Heart right ventricle (tissue), 16 donors: ENCODE data around the gene MED26. TPM values are rescaled to one million over a fixed set of nuclear protein-coding genes. Genes with fewer than 3 reads are reported as not detected.

Source experiments
- ATAC-seq, 8 donors: fragments of 200-7000 bp; cut with Tn5 transposase; one replicate each; pipeline ENCODE4 v1.9.1; 2020; ENCODE audit warnings: mild to moderate bottlenecking in 8 of 8, moderate library complexity in 8 of 8, moderate number of reproducible peaks in 1 of 8
- DNase-seq, 2 donors: peaks; one replicate each; pipeline ENCODE4 v3.0.0-alpha.2; 2020
- H3K27ac ChIP-seq, 10 donors: fragments of 200-600 bp; sonication (generic) in 2 of 10; one replicate each; pipeline versions ENCODE4 v1.5.0 to v1.8.0; 2020 to 2022; ENCODE audit warnings: mild to moderate bottlenecking in 3 of 10
- H3K27me3 ChIP-seq, 7 donors: fragments of 200-600 bp; one replicate each; pipeline ENCODE4 v1.8.0; 2021 to 2022; ENCODE audit warnings: mild to moderate bottlenecking in 2 of 7
- H3K36me3 ChIP-seq, 9 donors: fragments of 200-600 bp; sonication (generic) in 1 of 9; one replicate each; pipeline versions ENCODE4 v1.5.0 to v1.8.0; 2020 to 2022; ENCODE audit warnings: mild to moderate bottlenecking in 2 of 9
- H3K4me1 ChIP-seq, 9 donors: fragments of 200-600 bp; sonication (generic) in 1 of 9; one replicate each; pipeline versions ENCODE4 v1.5.0 to v1.8.0; 2020 to 2022; ENCODE audit warnings: mild to moderate bottlenecking in 4 of 9
- H3K4me3 ChIP-seq, 10 donors: fragments of 200-600 bp; sonication (generic) in 2 of 10; one replicate each; pipeline versions ENCODE4 v1.5.0 to v1.8.0; 2020 to 2022; ENCODE audit warnings: mild to moderate bottlenecking in 7 of 10, moderate library complexity in 2 of 10
- H3K9me3 ChIP-seq, 11 donors: fragments of 200-600 bp in 10 of 11; sonication (generic) in 2 of 11; one replicate each; pipeline versions ENCODE4 v1.5.0 to v1.8.0; 2013 to 2022; ENCODE audit warnings: mild to moderate bottlenecking in 2 of 11, control low read depth in 1 of 11, moderate library complexity in 1 of 11
- CTCF ChIP-seq, 9 donors: fragments of 200-600 bp; sonication (generic) in 2 of 9; IDR thresholded peaks; one replicate each; pipeline versions ENCODE4 v1.5.0 to v1.8.0; 2021 to 2022; ENCODE audit warnings: antibody characterized with exemption in 9 of 9, mild to moderate bottlenecking in 5 of 9, moderate library complexity in 1 of 9
- WGBS, 2 donors: extraction: QIAGEN DNeasy Blood & Tissue Kit; methylation state at CpG; one replicate each; pipeline ENCODE4 v1.1.7; 2013; ENCODE audit warnings: inconsistent platforms in 1 of 2; 5-methylcytosine and 5-hydroxymethylcytosine counted together
- intact Hi-C, 10 donors: fragments of 100-400 bp; cut with DNase I; formaldehyde crosslinking; loops; one replicate each; pipeline versions ENCODE4 v1.11.1 to v1.14.2; 2022
- polyA plus RNA-seq, 2 donors: library from polyadenylated mRNA; stranded (reverse); fragments of 200-250 nt; gene quantifications; one replicate each; pipeline ENCODE4 v1.2.3, GENCODE V29; 2013
- total RNA-seq, 10 donors: library from RNA; stranded (reverse); fragmentation: NEBNext Ultra II Directional in 3 of 10; extraction: Animal tissue kit (Norgen Biotek cat#: 25700) in 3 of 10; gene quantifications; one replicate each; pipeline versions ENCODE4 v1.2.1 to v1.2.4, GENCODE V29; 2021 to 2023
- donor health status: Arrhythmogenic right ventricular cardiomyopathy.
- donor health status: ischemic (EF 13 %, LVEDD 7.1; RV severe dilation, severe dysfunction).
- donor health status: healthy with polysubstance abuse.
- donor health status: DM: no; HTN: yes; CAD: no.
- donor health status: DM: no; HTN: no; CAD: no.
- donor health status: ischemic (EF 25% LVEDD 6.9; RV normal size, moderate dysfunction).
- donor health status: ischemic (EF 25% LVEDD 5.7; RV mildly dilated, moderate dysfunction).
- donor health status: healthy.
- donor health status: DM: yes; HTN: yes; CAD: no.
- donor health status: Ischemic cardiomyopathy.
- donor health status: ischemic (EF 35%, LVEDD 5.7; RV mildly dilated, moderate dysfunction).
- donor health status: nonischemic (EF 11% LVEDD 7.7; RV severe dilation, severe dysfunction).
- donor health status: DM: yes; HTN: yes; CAD: no.
- donor health status: PGD.
- donor health status: ischemic (EF 29% LVEDD 5.4; RV normal size, mild dysfunction).
- donor health status: nonischemic (EF 23%, LVEDD 6.1; RV moderate dilation, normal function).

Gene MED26
- total and polyA plus RNA-seq, 12 donors: 3.3 to 6.9 (median 4.6) TPM

GRCh38 chr19:16620584-16620983 lies 7.4 kb downstream of the MED26 start:
- Histone ChIP-seq H3K36me3 (peaks cover 0 to 28% (median 0%) of the 10 kb centered on the region in 9 donors), H3K27ac (peak overlapping the region in 1 of 10 donors; percentile 11), H3K27me3 (no peaks in the 10 kb centered on the region), H3K9me3 (no peaks in the 10 kb centered on the region), H3K4me1 (peaks cover 11 to 90% (median 60%) of the 10 kb centered on the region in 9 donors), H3K4me3 (no peak overlapping the region)
- ATAC-seq (no peak), DNase-seq (no peak)
- 73 to 77% methylated on average over 3 of the region's 3 CpGs for WGBS, 2 donors
- intact Hi-C loops: loop anchor here in 6 of 10 donors (5.0 to 10.0 kb wide), 2 partner anchors 46 to 48 kb away; partner anchors contain the start of gene SLC35E1 (in 6 of the 6)
- no peak for TF ChIP-seq CTCF (IDR thresholded peaks at IDR 0.05)

- Histone ChIP-seq H3K27me3 (no peaks in the 10 kb centered on the region), H3K4me1 (peaks cover 11 to 90% (median 54%) of the 10 kb centered on the region in 9 donors), H3K4me3 (no peak overlapping the region), H3K36me3 (peaks cover 0 to 23% (median 0%) of the 10 kb centered on the region in 9 donors), H3K9me3 (no peaks in the 10 kb centered on the region), H3K27ac (peak overlapping the region in 1 of 10 donors; percentile 11)
- TF ChIP-seq CTCF (IDR thresholded peaks at IDR 0.05): no peak
- ATAC-seq: no peak
- intact Hi-C loops: loop anchor here in 6 of 10 donors (5.0 to 10.0 kb wide), 2 partner anchors 45 to 48 kb away; partner anchors contain the start of gene SLC35E1 (in 6 of the 6)
- DNase-seq: no peak
- 80 to 84% methylated on average over 5 of the region's 5 CpGs for WGBS, 2 donors
Observed at GRCh38 chr19:16620018-16620417, 8.0 kb downstream of the MED26 start.

- H3K27ac ChIP-seq: no peak overlapping the region
- TF ChIP-seq CTCF (IDR thresholded peaks at IDR 0.05): no peak
- H3K9me3 ChIP-seq: no peaks in the 10 kb centered on the region
- ATAC-seq (peak; percentile 59 to 89 (median 74)), DNase-seq (peak; percentile 32 to 60)
- H3K27me3 ChIP-seq: no peaks in the 10 kb centered on the region
- intact Hi-C loops: no loop called here
- WGBS, 2 donors: 51 to 57% methylated on average over 7 of the region's 7 CpGs
- H3K36me3 ChIP-seq: peaks cover 0 to 18% (median 0%) of the 10 kb centered on the region in 9 donors
- peaks cover 11 to 85% (median 49%) of the 10 kb centered on the region in 9 donors for H3K4me1 ChIP-seq
- no peak overlapping the region for H3K4me3 ChIP-seq
Observed at GRCh38 chr19:16619457-16619856, 8.5 kb downstream of the MED26 start.

GRCh38 chr19:16618248-16618647 lies 9.8 kb downstream of the MED26 start:
- no peaks in the 10 kb centered on the region for H3K9me3 ChIP-seq
- ATAC-seq (no peak), DNase-seq (no peak)
- H3K27ac ChIP-seq: no peak overlapping the region
- H3K4me1 ChIP-seq: peaks cover 11 to 84% (median 42%) of the 10 kb centered on the region in 9 donors
- WGBS, 2 donors: 93 to 96% methylated on average over 7 of the region's 7 CpGs
- no peak for TF ChIP-seq CTCF (IDR thresholded peaks at IDR 0.05)
- intact Hi-C loops: no loop called here
- H3K36me3 ChIP-seq: peaks cover 0 to 6% (median 0%) of the 10 kb centered on the region in 9 donors
- H3K4me3 ChIP-seq: no peak overlapping the region
- no peaks in the 10 kb centered on the region for H3K27me3 ChIP-seq
